Stimulated activated CD4-positive, alpha-beta T cell treated with anti-CD3 and anti-CD28 coated beads, Interleukin-4, amount 100 ng/mL, for 4 hours (primary cell): ENCODE measurements around the gene PRR36.
"Not testable (repeated sequence)": the region's sequence is repeated elsewhere in the genome, so short reads cannot be mapped to it uniquely, and the experiment has no call there.

ENCODE experiments used
- DNase-seq, 2 experiments: peaks; one replicate each; pipeline ENCODE4 v3.0.0-alpha.2; 2020

The PRR36 gene

GRCh38 chr19:7897292-7897691, 23.1 kb upstream of the PRR36 start:
- no peak for DNase-seq

- DNase-seq, result no peak
These were observed 21.4 kb upstream of the PRR36 start for GRCh38 chr19:7895565-7895964.

- no peak for DNase-seq
These were observed 20.6 kb upstream of the PRR36 start for GRCh38 chr19:7894612-7895309.

- DNase-seq, result not testable (repeated sequence)
These were observed 19.3 kb upstream of the PRR36 start for GRCh38 chr19:7893362-7894101.

DNA sequence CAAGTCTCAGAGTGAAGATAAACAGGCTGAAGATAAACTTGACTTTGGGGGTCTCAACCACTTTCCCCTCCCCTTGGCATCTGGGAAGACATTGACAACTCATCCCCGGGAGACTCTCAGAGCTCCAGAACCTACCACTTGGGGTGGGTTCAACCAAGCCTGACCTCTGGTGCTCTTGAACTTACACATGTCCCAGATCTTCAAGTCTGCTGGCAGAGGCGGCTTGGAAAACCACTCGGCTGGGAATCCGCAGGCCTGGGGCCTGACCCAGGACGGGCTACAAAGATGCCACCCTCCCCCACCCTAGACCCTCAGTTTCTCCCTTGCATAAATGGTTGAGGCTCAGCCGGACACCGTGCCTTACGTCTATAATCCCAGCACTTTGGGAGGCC, 14.6 kb upstream of the PRR36 start:
- no peak for DNase-seq

GRCh38 chr19:7888145-7888825, 14.1 kb upstream of the PRR36 start, which contains the start of gene LRRC8E:
Gene LRRC8E, plus strand, starts transcription at chr19:7888510. Its CDS starts 7,094 bp downstream, at chr19:7895604.
- DNase-seq, result peak; percentile 38 to 58

- DNase-seq, result no peak
These were observed 13.4 kb upstream of the PRR36 start for GRCh38 chr19:7887408-7888144.

DNA sequence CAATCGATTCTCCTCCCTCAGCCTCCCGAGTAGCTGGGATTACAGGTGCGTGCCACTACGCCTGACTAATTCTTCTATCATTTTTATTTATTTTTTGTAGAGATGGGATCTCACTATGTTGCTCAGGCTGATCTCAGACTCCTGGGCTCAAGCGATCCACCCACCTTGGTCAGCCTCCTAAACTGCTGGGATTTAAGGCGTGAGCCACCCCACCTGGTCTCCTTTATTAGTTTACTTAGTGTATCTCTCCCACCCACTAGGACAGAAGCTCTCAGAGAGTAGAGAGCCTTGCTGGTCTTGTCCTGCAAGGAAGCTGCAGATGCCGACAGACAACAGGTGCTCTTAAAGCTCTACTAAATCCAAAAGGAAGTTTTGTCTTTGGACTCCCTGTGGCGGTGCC, 11.6 kb upstream of the PRR36 start:
- DNase-seq, result no peak

DNA sequence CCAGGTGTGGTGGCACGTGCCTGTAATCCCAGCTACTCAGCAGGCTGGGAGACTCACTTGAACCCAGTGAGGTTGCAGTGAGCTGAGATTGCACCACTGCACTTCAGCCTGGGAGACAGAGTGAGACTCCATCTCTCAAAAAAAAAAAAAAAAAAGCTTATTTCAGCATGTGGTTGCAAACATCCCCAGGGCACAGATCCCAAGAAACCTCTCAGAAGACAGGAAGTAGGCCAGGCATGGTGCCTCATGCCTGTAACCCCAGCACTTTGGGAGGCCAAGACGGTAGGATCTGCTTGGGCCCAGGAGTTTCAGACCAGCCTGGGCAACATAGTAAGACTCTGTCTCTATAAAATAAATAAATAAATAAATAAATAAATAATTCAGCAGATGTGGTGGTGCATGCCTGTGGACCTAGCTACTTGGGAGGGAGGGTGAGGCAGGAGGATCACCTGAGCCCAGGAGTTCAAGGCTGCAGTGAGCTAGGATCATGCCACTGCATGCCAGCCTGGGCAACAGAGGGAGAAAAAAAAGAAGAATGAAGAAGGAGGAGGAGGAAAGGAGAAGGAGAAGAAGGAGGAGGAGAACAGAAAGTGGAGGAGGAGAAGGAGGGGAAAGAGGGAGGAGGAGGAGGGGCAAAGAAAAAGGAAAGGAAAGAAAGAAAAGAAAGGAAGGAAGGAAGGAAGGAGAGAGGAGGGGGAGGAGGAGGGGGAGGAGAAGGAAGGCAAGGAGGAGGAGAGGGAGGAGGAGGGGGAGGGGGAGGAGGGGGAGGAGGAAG, 9.8 kb upstream of the PRR36 start:
- DNase-seq, result no peak

- no peak for DNase-seq
These were observed 8.9 kb upstream of the PRR36 start for GRCh38 chr19:7883105-7883504.

- DNase-seq, result no peak
These were observed 7.7 kb upstream of the PRR36 start for GRCh38 chr19:7881910-7882309.

GRCh38 chr19:7879836-7880235, 5.6 kb upstream of the PRR36 start:
- no peak for DNase-seq

- no peak for DNase-seq
These were observed 5.1 kb upstream of the PRR36 start for GRCh38 chr19:7879111-7879807.

DNA sequence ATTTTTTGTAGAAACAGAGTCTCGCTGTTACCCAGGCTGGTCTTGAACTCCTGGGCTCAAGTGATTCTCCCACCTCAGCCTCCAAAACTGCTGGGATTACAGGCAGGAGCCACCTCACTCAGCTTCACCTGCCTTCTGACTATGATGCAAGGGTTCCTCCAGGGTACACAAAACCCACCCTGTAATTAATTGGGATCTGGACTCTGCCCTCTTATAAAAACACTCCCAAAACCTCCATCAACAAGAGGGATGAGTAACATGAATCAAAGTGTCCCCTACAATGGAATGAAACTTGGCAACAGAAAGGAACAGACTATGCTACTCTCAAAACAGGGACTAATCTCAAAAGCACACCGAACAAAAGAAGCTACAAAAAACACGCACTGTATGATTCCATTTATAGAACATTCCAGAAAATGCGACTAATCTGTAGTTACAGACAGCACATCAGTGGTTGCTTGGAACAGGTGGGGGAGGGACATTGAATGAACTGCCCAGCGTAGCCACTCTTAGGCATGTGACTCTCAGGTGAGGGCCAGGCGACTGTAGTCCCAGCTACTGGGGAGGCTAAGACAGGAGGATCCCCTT, 3.2 kb upstream of the PRR36 start:
- DNase-seq, result no peak

DNA sequence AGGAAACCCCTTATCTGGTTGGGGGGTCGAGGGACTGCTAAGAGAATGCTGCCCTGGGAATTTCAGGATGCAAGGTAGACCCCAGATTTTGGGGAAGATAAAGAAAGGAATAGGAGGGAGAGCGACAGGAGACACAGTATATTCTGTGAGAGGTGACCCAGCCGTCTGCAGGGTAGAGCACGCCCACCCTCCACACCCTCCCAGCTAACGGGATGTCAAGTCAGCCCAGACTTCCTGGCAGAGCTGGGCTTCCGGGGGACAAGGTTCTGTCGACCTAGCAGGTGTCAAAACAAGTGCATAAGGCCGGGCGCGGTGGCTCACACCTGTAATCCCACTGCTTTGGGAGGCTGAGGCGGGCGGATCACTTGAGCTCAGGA, 695 bp upstream of the PRR36 start:
- DNase-seq, result no peak

DNA sequence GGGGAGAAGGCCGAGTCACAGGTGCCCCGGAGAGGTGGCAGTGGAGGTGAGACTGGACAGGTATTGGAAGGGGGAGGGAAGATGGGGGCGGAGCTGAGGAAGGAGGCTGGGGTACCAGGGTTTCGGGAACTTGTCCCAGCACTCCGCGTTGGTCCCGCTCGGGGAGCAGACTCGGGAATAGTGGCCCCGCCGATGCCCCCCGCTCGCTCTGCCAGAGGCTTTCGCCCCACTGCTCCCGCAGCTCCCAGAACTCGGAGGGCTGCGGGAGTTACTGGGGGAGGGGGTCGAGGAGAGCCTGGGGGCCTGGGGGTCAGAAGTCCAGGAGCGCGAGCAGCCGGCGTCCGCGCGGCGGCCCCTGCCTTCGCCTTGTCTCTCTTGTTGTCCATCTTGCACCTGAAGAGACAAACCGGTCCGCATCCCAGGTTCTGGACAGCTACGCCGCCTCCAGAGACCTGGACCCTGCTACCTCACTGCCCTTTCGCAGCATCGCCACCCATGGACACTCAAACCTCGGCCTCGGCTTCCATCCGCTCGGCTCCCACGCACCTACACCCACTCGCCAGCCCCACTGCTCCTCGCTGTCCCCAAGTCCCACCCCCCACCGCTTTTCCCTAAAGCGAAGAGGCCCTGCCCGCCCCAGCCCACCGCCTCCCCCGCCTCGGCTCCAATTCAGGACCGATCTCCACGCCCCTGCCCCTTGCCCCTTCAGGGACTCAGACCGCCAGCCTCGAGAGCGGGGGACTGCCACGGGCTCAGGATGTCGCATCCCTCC, 700 bp downstream of the PRR36 start:
- DNase-seq, result no peak

DNA sequence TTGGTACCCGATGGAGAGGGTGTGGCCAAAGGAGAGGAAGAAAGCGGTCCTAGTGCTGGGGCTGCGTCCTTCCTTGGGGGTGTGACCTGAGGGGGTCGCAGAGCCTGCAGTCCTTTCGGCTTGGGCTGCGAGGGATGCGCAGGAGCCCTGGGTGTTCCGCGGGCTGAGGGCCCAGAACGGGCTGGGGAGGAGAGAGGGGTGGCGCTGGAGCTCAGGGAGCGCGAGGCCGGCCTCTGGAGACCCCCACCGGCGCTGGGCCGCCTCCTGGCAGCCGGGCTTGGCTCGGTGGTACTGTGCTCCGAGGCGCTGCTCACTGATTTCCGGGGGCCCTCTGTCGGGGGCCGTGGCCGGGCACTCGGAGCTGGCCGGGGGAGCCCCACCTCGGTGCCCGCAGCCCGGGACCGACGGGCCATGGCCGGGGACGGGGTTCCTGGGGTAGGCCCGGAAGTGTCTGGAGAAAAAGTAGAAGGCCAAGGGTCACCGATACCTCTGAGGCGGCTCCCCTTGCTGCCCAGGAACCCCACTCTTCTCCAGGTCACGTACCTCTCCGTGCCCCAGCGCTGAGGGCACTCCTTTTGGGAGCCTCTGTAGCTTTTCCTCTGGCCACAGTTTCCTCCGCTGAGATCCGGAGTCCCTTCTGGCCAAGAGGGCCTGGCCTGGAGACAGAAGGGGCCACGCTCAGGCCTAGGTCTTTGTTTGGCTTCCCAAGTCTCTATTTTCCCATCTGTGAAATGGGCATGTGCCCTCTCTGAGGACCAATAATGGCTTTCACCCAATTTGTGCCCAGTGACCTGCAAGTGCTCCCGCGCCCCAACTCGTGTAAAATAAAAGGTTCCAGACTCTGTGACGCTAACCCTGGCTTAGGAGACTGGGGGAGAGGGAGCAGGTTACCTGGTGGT, 1.6 kb downstream of the PRR36 start:
- no peak for DNase-seq

DNA sequence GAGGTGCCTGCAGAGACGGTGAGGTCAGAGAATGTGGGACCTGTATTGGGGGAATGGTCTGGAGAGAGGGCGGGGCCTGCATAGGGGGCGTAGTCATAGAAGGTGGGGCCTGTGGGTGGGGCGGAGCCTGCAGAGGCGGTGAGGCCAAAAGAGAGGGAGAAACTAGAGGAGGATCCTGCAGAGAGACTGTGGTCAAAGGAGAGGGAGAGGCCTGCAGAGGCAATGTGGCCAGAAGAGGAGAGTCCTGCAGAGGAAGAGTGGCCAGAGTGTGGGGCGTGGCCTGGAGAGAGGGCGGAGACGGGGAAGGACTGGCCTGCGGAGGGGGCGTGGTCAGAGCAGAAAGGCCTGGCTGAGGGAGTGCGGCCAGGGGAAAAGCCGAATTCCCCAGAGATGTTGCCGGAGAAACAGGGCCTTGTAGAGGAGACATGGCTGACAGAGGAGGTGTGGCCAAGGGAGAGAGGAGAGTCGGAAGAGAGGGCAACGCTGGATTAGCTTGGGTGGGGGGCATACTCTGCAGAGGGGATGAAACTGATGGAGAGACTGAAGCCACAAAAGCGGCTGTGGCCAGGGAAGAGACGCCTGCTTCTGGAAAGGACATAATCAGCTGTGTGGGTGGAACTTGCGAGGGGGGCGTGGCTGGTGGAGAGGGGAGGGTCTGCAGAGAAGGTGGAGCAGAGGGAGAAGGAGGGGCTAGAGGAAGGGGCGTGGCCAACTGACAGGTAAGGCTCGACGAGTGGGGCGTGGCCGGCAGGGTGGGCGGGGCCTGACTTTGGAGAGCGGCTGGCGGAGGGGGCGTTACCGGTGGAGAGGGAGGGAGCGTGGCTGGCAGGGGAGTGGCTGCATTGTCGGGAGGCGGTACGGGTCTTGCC, 2.5 kb downstream of the PRR36 start:
- peak; percentile 66 to 78 for DNase-seq
